Hypothalamus (tissue), 51 donors: Measurements from ENCODE around the gene ADAMTS2.

Source experiments
- DNase-seq, 51 donors: peaks; one replicate each; lab custom pipeline; 2025; lab: John Stamatoyannopoulos, UW

ADAMTS2 gene

GRCh38 chr5:179373101-179373934 lies 28.1 kb upstream of the ADAMTS2 start:
- peak in 6 of 51 donors; percentile 3 to 29 (median 25) for DNase-seq

- peak in 27 of 51 donors; percentile 4 to 73 (median 37) for DNase-seq
These were observed 26.7 kb upstream of the ADAMTS2 start for GRCh38 chr5:179371681-179372680.

- DNase-seq, result peak in 1 of 51 donors; percentile 13
These were observed 25.9 kb upstream of the ADAMTS2 start for GRCh38 chr5:179371121-179371510.

GRCh38 chr5:179370490-179371120 lies 25.3 kb upstream of the ADAMTS2 start:
- peak in 15 of 51 donors; percentile 7 to 42 (median 21) for DNase-seq

- DNase-seq, result no peak
These were observed 24.2 kb upstream of the ADAMTS2 start for GRCh38 chr5:179369530-179369884.

GRCh38 chr5:179368806-179369529 lies 23.7 kb upstream of the ADAMTS2 start:
- DNase-seq, result no peak

GRCh38 chr5:179368126-179368805 lies 23.0 kb upstream of the ADAMTS2 start:
- no peak for DNase-seq

- no peak for DNase-seq
These were observed 22.2 kb upstream of the ADAMTS2 start for GRCh38 chr5:179367491-179367890.

- DNase-seq, result no peak
These were observed 17.1 kb upstream of the ADAMTS2 start for GRCh38 chr5:179362355-179362754.

GRCh38 chr5:179361037-179361603 lies 15.9 kb upstream of the ADAMTS2 start:
- no peak for DNase-seq

- DNase-seq, result no peak
These were observed 11.8 kb upstream of the ADAMTS2 start for GRCh38 chr5:179357031-179357430.

GRCh38 chr5:179355976-179356974 lies 11.0 kb upstream of the ADAMTS2 start:
- no peak for DNase-seq

- DNase-seq, result no peak
These were observed 9.1 kb upstream of the ADAMTS2 start for GRCh38 chr5:179354305-179354882.

GRCh38 chr5:179348843-179349242 lies 3.6 kb upstream of the ADAMTS2 start:
- DNase-seq, result no peak

- DNase-seq, result no peak
These were observed 2.8 kb upstream of the ADAMTS2 start for GRCh38 chr5:179348011-179348530.

GRCh38 chr5:179347581-179347980 lies 2.3 kb upstream of the ADAMTS2 start:
- DNase-seq, result no peak

- DNase-seq, result no peak
These were observed 1.6 kb upstream of the ADAMTS2 start for GRCh38 chr5:179346875-179347274.
